Esophagus muscularis mucosa (tissue), 4 donors: ENCODE data around the gene NCEH1. TPM values are rescaled to one million over a fixed set of nuclear protein-coding genes. Genes with fewer than 3 reads are reported as not detected.

Source experiments
- DNase-seq: peaks from one replicate; pipeline ENCODE4 v3.0.0-alpha.2; 2017; ENCODE audit errors: extremely low spot score
- H3K27ac ChIP-seq, 4 donors: fragments of 200-600 bp; sonication (generic); replicated peaks in 1 of 4; 1 replicate in 3 of 4; 2 replicates in 1 of 4; pipeline ENCODE4 v1.5.1; 2016 to 2019; ENCODE audit warnings: mild to moderate bottlenecking in 1 of 4
- H3K27me3 ChIP-seq, 4 donors: fragments of 200-600 bp; sonication (generic); one replicate each; pipeline versions ENCODE4 v1.5.1 to v1.6.0; 2016 to 2019
- H3K36me3 ChIP-seq, 4 donors: fragments of 200-600 bp; sonication (generic); one replicate each; pipeline ENCODE4 v1.5.1; 2016 to 2019
- H3K4me1 ChIP-seq, 4 donors: fragments of 200-600 bp; sonication (generic); one replicate each; pipeline ENCODE4 v1.5.1; 2016 to 2019
- H3K4me3 ChIP-seq, 4 donors: fragments of 200-600 bp; sonication (generic); 1 replicate in 2 of 4; 2 replicates in 2 of 4; pipeline ENCODE4 v1.5.1; 2016 to 2019; ENCODE audit warnings: mild to moderate bottlenecking in 4 of 4, moderate library complexity in 1 of 4
- H3K9me3 ChIP-seq, 4 donors: fragments of 200-600 bp; sonication (generic); 1 replicate in 3 of 4; 2 replicates in 1 of 4; pipeline ENCODE4 v1.5.1; 2016 to 2019
- EP300 ChIP-seq: sonication (generic); formaldehyde crosslinking; IDR thresholded peaks from one replicate; pipeline ENCODE4 v1.6.1; 2017; ENCODE audit warnings: antibody characterized with exemption
- POLR2A ChIP-seq: fragments of 450-650 bp; IDR thresholded peaks from one replicate; pipeline ENCODE4 v1.6.1; 2017; ENCODE audit warnings: antibody characterized with exemption, moderate library complexity, mild to moderate bottlenecking, low read depth
- POLR2AphosphoS5 ChIP-seq, 2 donors: sonication (generic); formaldehyde crosslinking; IDR thresholded peaks; one replicate each; pipeline ENCODE4 v1.6.1; 2017; ENCODE audit warnings: antibody characterized with exemption in 2 of 2
- WGBS: methylation state at CpG from one replicate; pipeline ENCODE4 v1.1.5; 2018; 5-methylcytosine and 5-hydroxymethylcytosine counted together
- intact Hi-C: fragments of 100-400 bp; cut with DNase I; formaldehyde crosslinking; loops from one replicate; pipeline ENCODE4 v1.15.1; 2023
- total RNA-seq, 4 donors: library from RNA; depleted of rRNA; stranded (reverse); fragments of >200 nt; gene quantifications; one replicate each; pipeline versions ENCODE4 v1.1.0 to v1.2.1, GENCODE V29; 2016
- TF ChIP-seq, protein P1 (sequence below), 3 experiments: fragments of 200-600 bp in 2 of 3; fragments of 450-650 bp in 1 of 3; sonication (generic) in 2 of 3; IDR thresholded peaks; one replicate each; pipeline ENCODE4 v1.5.1; 2017 to 2019; ENCODE audit warnings: antibody characterized with exemption in 3 of 3, mild to moderate bottlenecking in 2 of 3, moderate library complexity in 1 of 3

Gene NCEH1
- total RNA-seq, 4 donors from 2014 or later: 3.0 to 11.6 (median 3.7) TPM

DNA sequence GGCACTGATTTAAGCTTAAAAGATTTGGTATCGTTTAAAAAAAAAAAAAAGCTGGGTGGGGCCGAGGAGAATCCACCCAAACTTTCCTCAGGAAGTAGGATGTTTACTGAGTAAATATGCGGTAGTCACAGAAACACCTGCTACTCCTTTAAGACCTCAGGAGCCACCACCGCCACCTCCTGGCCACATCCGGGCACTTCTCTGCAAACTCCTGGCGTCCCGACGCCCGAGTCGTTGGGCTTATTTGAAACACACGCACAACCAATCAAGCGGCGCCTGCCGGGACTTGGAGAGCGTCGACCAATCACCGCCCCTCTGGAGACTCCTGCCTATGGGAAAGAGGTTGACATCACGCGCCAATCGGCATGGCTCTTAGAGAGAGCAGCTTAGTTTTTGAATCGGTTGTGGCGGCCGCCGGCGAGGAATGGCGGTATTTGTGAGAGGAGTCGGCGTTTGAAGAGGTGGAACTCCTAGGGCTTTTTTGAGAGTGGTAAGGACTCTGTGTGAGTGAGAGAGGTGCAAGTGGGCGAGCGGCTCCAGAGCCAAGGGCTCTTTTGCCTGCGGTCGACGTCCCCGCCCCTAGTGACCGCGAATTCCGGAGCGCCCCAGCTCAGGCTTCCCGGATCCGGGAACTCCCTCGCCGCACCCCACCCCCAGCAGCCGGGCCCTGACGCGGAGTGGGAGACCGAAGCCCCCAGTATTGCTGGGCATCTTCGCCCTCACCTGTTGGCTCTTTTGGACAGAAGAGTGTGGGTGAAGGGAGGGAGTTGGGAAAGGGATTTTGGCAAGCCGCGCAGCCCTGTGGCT lies 39.7 kb upstream of the NCEH1 start, which contains the start of gene ECT2:
ECT2 (plus strand) TSS at position 359 of the 807 bp plus-strand sequence. CDS start 3,805 bp downstream, outside the sequence.
- peak within 1 kb of the TSS; percentile 70 to 88 (median 82) for H3K4me3 ChIP-seq
- H3K9me3 ChIP-seq: no peaks in the 10 kb centered on the region
- peak; percentile 69 to 82 for TF ChIP-seq POLR2AphosphoS5 (IDR thresholded peaks at IDR 0.05)
- no peak for TF ChIP-seq POLR2A
- peak; percentile 29 for TF ChIP-seq EP300
- TF ChIP-seq, protein P1, sequence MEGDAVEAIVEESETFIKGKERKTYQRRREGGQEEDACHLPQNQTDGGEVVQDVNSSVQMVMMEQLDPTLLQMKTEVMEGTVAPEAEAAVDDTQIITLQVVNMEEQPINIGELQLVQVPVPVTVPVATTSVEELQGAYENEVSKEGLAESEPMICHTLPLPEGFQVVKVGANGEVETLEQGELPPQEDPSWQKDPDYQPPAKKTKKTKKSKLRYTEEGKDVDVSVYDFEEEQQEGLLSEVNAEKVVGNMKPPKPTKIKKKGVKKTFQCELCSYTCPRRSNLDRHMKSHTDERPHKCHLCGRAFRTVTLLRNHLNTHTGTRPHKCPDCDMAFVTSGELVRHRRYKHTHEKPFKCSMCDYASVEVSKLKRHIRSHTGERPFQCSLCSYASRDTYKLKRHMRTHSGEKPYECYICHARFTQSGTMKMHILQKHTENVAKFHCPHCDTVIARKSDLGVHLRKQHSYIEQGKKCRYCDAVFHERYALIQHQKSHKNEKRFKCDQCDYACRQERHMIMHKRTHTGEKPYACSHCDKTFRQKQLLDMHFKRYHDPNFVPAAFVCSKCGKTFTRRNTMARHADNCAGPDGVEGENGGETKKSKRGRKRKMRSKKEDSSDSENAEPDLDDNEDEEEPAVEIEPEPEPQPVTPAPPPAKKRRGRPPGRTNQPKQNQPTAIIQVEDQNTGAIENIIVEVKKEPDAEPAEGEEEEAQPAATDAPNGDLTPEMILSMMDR (IDR thresholded peaks at IDR 0.05): peak; percentile 53 to 83 (median 75)
- DNase-seq: peak; percentile 100
- 1% methylated on average over 34 of the region's 49 CpGs for WGBS
- peak within 1 kb of the TSS; percentile 78 to 84 (median 82) for H3K27ac ChIP-seq
- peaks cover 0 to 24% (median 20%) of the 10 kb centered on the region in 4 donors for H3K4me1 ChIP-seq
- no peaks in the 10 kb centered on the region for H3K27me3 ChIP-seq
- intact Hi-C loops: no loop called here
- no peaks in the 10 kb centered on the region for H3K36me3 ChIP-seq

DNA sequence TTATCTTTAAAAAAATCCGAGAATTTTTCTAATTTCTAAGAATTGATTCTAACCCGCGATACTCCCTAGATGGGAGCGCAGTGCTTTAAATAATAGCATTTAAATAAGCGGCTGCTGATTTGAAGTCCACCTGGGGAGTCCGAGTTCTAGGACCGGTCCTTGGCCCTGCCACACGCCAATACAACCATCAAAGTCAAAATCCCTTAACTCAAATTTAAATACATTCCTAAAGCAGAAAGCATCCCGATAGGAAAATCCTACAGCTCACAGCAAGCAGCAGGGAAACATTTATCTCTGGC lies 39.2 kb upstream of the NCEH1 start:
- Histone ChIP-seq H3K27me3 (no peaks in the 10 kb centered on the region), H3K9me3 (no peaks in the 10 kb centered on the region), H3K4me1 (peaks cover 0 to 24% (median 20%) of the 10 kb centered on the region in 4 donors), H3K27ac (peak overlapping the region; percentile 70 to 84 (median 82)), H3K4me3 (peak overlapping the region; percentile 70 to 88 (median 82)), H3K36me3 (no peaks in the 10 kb centered on the region)
- no peak for TF ChIP-seq POLR2AphosphoS5 (IDR thresholded peaks at IDR 0.05)
- no peak for TF ChIP-seq POLR2A
- TF ChIP-seq, protein P1 (IDR thresholded peaks at IDR 0.05): no peak
- TF ChIP-seq EP300: no peak
- intact Hi-C loops: no loop called here
- no peak for DNase-seq
- 12% methylated on average over 9 of the region's 9 CpGs for WGBS

DNA sequence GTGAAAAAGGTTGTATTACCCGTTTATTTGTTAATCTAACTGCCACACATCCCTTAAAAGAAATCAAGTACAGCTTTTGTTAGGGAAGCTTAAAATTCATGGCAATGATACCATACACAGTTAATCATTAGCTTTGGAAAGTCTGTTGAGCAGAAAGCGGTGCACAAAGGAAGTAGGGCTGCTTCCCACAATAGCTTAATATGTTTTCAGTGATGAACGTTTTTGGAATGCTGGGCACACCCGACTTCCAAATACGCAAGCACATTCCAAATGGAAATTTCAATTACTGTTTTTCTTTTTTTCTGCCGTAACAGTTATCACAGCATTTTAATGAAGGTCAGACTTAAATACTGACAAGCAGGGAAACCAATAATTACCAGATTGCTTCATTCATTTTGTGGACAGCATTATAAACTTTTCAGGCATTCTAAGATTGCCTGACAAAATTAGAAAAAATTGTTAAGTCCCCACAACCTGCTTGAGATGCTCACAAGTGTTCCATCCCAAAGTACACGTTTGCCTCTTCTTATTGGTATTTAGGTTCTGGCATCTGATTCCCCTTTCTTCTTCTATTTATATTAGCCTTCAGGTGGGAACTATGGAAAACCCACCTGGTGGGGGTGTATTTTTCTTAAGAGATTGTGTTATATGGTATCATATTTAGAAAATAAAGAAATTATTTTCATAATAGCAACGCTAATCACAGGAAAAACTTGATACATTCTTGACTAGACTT lies 38.5 kb upstream of the NCEH1 start:
- Histone ChIP-seq H3K4me1 (peaks cover 0 to 24% (median 20%) of the 10 kb centered on the region in 4 donors), H3K27me3 (no peaks in the 10 kb centered on the region), H3K4me3 (peak overlapping the region; percentile 70 to 88 (median 82)), H3K27ac (peak overlapping the region; percentile 70 to 84 (median 82)), H3K36me3 (no peaks in the 10 kb centered on the region), H3K9me3 (no peaks in the 10 kb centered on the region)
- WGBS: 38% methylated on average over 8 of the region's 8 CpGs
- no peak for DNase-seq
- TF ChIP-seq POLR2AphosphoS5 (IDR thresholded peaks at IDR 0.05): peak; percentile 9 to 65
- TF ChIP-seq POLR2A: no peak
- TF ChIP-seq, protein P1 (IDR thresholded peaks at IDR 0.05): no peak
- TF ChIP-seq EP300: no peak
- intact Hi-C loops: loop anchor here (5.0 kb wide), 2 partner anchors 37 to 72 kb away; partner anchors contain the start of gene NCEH1

DNA sequence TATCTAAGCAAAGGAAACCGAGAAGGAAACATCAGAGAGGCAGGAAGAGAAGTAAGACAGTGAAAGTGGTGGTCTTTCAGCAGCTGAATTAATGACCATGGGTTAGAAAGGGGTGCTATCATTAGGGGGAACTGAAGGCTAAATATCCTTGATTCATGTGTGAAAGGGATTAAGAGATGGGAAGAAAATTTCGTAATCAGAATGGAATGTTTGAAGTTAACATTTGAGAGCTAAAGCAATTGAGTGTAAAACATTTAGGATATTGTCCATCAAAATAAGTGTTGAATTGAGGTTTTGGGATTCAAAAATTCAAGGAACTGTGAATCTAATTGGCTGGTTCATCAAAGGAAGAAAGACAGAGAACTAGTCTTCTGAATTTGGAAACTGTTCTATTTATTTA lies 35.6 kb upstream of the NCEH1 start:
- no peaks in the 10 kb centered on the region for H3K9me3 ChIP-seq
- peaks cover 0 to 18% (median 17%) of the 10 kb centered on the region in 4 donors for H3K4me1 ChIP-seq
- H3K36me3 ChIP-seq: no peaks in the 10 kb centered on the region
- DNase-seq: no peak
- TF ChIP-seq EP300 (no peak), POLR2A (no peak), POLR2AphosphoS5 (IDR thresholded peaks at IDR 0.05) (no peak)
- TF ChIP-seq, protein P1 (IDR thresholded peaks at IDR 0.05): no peak
- intact Hi-C loops: loop anchor here (5.0 kb wide), 2 partner anchors 34 to 69 kb away; partner anchors contain the start of gene NCEH1
- 66% methylated on average over 2 of the region's 2 CpGs for WGBS
- no peak overlapping the region for H3K4me3 ChIP-seq
- H3K27me3 ChIP-seq: no peaks in the 10 kb centered on the region
- H3K27ac ChIP-seq: no peak overlapping the region
